ENCODE results near the gene HMGN4.
"Not testable (repeated sequence)": the region's sequence is repeated elsewhere in the genome, so short reads cannot be mapped to it uniquely, and the experiment has no call there.

HMGN4 gene

DNA sequence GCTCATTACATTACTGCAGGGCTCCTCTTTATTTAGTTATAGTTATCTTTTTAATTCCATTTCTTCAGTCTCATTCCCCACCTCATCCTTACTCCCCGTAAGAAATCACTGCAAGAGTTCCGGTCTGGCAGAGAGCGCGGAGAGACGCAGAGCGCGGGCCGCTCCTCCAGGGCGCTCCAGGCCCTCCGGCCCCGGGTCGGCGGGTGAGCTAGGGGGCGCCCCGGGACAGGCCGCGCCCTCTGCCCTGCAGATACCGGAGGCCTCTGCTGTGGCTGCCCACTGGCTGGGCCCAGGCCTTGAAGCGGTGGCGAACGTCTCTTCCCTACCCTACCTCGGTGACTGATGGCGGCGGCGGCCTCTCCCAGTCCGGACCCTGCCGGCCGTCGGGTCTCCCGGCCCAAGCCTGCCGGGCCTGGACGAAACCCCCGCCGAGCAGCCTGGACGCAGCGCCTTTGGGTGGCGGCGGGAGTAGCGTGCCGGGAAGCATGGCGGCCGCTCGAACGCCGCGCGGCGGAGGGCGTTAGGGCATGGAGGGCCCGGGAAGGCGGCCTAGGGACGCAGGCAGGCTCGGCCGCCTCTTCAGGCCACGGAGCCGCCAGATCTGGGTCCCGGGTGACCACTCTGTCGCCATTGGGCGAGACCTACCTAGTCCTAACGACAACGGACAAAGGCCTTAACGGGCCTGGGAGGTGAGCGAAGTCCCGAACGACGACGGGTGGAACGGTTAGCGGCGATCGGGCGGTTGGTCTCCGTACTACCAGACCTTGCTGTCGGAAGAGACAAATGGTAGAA, 16.4 kb upstream of the HMGN4 start:
- Histone ChIP-seq H3K36me3 (ENCODE audit: control insufficient read depth in 5 of 5, insufficient read depth in 5 of 5, low read length in 5 of 5) (no peaks in the 10 kb centered on the region), H3K4me3 (ENCODE audit: low read depth in 1 of 5, low read length in 5 of 5) (peak overlapping the region; percentile 71 to 87 (median 80)), H3K27ac (ENCODE audit: low read depth, low read length) (peak overlapping the region; percentile 90), H3K9me3 (ENCODE audit: control insufficient read depth in 5 of 5, low read length in 5 of 5) (no peaks in the 10 kb centered on the region), H3K27me3 (ENCODE audit: control insufficient read depth in 5 of 5, insufficient read depth in 4 of 5, low read length in 5 of 5) (no peaks in the 10 kb centered on the region), H3K9ac (ENCODE audit: low read length in 5 of 5) (peak overlapping the region; percentile 56 to 93 (median 80)), H3K4me1 (ENCODE audit: control insufficient read depth in 5 of 5, insufficient read depth in 5 of 5, low read length in 5 of 5) (peaks cover 3 to 25% (median 19%) of the 10 kb centered on the region in 5 donors)

DNA sequence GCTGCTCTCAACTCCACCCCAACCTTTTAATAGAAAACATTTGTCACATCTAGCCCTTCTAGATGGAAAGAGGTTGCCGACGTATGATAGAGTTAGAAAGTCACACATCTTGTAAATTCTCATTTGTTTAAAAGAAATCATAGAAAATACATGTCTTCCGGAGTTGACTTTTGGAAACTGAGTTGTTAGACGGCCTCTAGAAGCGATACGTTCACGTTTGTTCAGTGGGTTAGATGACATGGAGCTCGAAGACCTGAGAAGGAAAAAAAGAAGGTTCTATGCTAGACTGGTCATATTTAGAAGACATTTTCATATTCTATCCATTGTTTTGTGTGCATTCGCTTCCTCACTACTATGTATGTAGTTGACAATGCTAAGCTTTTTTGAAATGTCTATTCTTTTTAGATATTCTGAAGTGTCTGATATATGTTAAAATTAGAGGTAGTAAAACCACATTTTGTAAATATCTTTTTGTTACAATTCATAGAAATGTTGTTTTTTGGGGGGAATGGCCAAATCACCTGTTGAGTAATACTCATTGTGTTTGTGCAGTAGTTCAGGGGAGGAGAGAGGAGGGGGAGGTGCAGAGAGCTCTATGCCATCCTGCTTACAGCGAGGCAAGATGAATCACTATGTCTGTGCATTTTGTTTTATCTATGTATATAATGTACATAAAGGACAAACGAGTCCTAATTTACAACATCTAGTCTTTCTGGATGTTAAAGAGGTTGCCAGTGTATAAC, 15.5 kb upstream of the HMGN4 start:
- H3K27me3 ChIP-seq (ENCODE audit: control insufficient read depth in 5 of 5, insufficient read depth in 4 of 5, low read length in 5 of 5); H3K9me3 ChIP-seq (ENCODE audit: control insufficient read depth in 5 of 5, low read length in 5 of 5); H3K36me3 ChIP-seq (ENCODE audit: control insufficient read depth in 5 of 5, insufficient read depth in 5 of 5, low read length in 5 of 5): not testable (repeated sequence)
- Histone ChIP-seq H3K9ac (ENCODE audit: low read length in 5 of 5) (peak overlapping the region in 3 of 5 donors; percentile 73 to 93 (median 80)), H3K4me3 (ENCODE audit: low read depth in 1 of 5, low read length in 5 of 5) (peak overlapping the region; percentile 64 to 87 (median 74)), H3K27ac (ENCODE audit: low read depth, low read length) (peak overlapping the region; percentile 90), H3K4me1 (ENCODE audit: control insufficient read depth in 5 of 5, insufficient read depth in 5 of 5, low read length in 5 of 5) (peaks cover 3 to 25% (median 19%) of the 10 kb centered on the region in 5 donors)

GRCh38 chr6:26524314-26524713, 13.9 kb upstream of the HMGN4 start:
- H3K27me3 ChIP-seq (ENCODE audit: control insufficient read depth in 5 of 5, insufficient read depth in 4 of 5, low read length in 5 of 5); H3K4me3 ChIP-seq (ENCODE audit: low read depth in 1 of 5, low read length in 5 of 5); H3K9me3 ChIP-seq (ENCODE audit: control insufficient read depth in 5 of 5, low read length in 5 of 5); H3K36me3 ChIP-seq (ENCODE audit: control insufficient read depth in 5 of 5, insufficient read depth in 5 of 5, low read length in 5 of 5); H3K27ac ChIP-seq (ENCODE audit: low read depth, low read length); H3K9ac ChIP-seq (ENCODE audit: low read length in 5 of 5): not testable (repeated sequence)
- peaks cover 3 to 25% (median 19%) of the 10 kb centered on the region in 5 donors for H3K4me1 ChIP-seq (ENCODE audit: control insufficient read depth in 5 of 5, insufficient read depth in 5 of 5, low read length in 5 of 5)

GRCh38 chr6:26524722-26525370, 13.3 kb upstream of the HMGN4 start:
- H3K36me3 ChIP-seq (ENCODE audit: control insufficient read depth in 5 of 5, insufficient read depth in 5 of 5, low read length in 5 of 5), result no peaks in the 10 kb centered on the region
- H3K9ac ChIP-seq (ENCODE audit: low read length in 5 of 5), result no peak overlapping the region
- H3K27me3 ChIP-seq (ENCODE audit: control insufficient read depth in 5 of 5, insufficient read depth in 4 of 5, low read length in 5 of 5), result no peaks in the 10 kb centered on the region
- H3K27ac ChIP-seq (ENCODE audit: low read depth, low read length), result no peak overlapping the region
- no peaks in the 10 kb centered on the region for H3K9me3 ChIP-seq (ENCODE audit: control insufficient read depth in 5 of 5, low read length in 5 of 5)
- peaks cover 3 to 25% (median 19%) of the 10 kb centered on the region in 5 donors for H3K4me1 ChIP-seq (ENCODE audit: control insufficient read depth in 5 of 5, insufficient read depth in 5 of 5, low read length in 5 of 5)
- H3K4me3 ChIP-seq (ENCODE audit: low read depth in 1 of 5, low read length in 5 of 5), result no peak overlapping the region

DNA sequence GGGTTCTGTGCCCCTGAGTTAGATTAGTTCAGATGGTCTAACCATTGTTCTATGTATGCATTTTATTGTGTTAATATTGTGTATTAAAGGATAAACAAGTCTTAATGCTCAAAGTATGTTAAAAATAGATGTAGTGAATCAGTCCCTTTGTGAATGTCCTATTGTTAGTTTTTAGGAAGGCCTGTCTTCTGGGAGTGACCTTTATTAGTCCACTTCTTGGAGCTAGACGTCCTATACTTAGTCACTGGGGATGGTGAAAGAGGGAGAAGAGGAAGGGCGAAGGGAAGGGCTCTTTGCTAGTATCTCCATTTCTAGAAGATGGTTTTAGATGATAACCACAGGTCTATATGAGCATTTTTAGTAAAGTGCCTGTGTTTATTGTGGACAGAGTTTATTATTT, 12.3 kb upstream of the HMGN4 start:
- Histone ChIP-seq H3K27me3 (ENCODE audit: control insufficient read depth in 5 of 5, insufficient read depth in 4 of 5, low read length in 5 of 5) (no peaks in the 10 kb centered on the region), H3K4me3 (ENCODE audit: low read depth in 1 of 5, low read length in 5 of 5) (no peak overlapping the region), H3K4me1 (ENCODE audit: control insufficient read depth in 5 of 5, insufficient read depth in 5 of 5, low read length in 5 of 5) (peaks cover 0 to 20% (median 13%) of the 10 kb centered on the region in 5 donors), H3K36me3 (ENCODE audit: control insufficient read depth in 5 of 5, insufficient read depth in 5 of 5, low read length in 5 of 5) (no peaks in the 10 kb centered on the region), H3K9me3 (ENCODE audit: control insufficient read depth in 5 of 5, low read length in 5 of 5) (no peaks in the 10 kb centered on the region), H3K27ac (ENCODE audit: low read depth, low read length) (no peak overlapping the region), H3K9ac (ENCODE audit: low read length in 5 of 5) (no peak overlapping the region)

DNA sequence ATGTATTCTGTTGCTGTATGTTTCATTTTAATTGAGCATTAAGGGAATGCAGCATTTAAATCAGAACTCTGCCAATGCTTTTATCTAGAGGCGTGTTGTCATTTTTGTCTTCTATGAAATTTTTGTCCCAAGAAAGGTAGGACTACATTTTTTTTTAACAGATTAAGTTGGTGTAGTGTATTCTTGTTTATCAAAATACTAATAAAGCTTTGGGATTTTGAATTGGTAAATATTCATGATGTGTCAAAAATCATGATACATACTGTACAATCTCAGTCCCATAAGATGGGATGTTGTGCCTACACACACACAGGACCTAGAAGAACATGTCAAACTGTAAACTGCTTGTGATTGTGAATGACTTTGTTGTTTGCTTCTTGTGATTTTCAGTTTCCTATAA, 11.2 kb upstream of the HMGN4 start:
- Histone ChIP-seq H3K27me3 (ENCODE audit: control insufficient read depth in 5 of 5, insufficient read depth in 4 of 5, low read length in 5 of 5) (no peaks in the 10 kb centered on the region), H3K4me3 (ENCODE audit: low read depth in 1 of 5, low read length in 5 of 5) (no peak overlapping the region), H3K36me3 (ENCODE audit: control insufficient read depth in 5 of 5, insufficient read depth in 5 of 5, low read length in 5 of 5) (no peaks in the 10 kb centered on the region), H3K27ac (ENCODE audit: low read depth, low read length) (no peak overlapping the region), H3K9ac (ENCODE audit: low read length in 5 of 5) (no peak overlapping the region), H3K4me1 (ENCODE audit: control insufficient read depth in 5 of 5, insufficient read depth in 5 of 5, low read length in 5 of 5) (peaks cover 0 to 15% (median 13%) of the 10 kb centered on the region in 5 donors), H3K9me3 (ENCODE audit: control insufficient read depth in 5 of 5, low read length in 5 of 5) (no peaks in the 10 kb centered on the region)

DNA sequence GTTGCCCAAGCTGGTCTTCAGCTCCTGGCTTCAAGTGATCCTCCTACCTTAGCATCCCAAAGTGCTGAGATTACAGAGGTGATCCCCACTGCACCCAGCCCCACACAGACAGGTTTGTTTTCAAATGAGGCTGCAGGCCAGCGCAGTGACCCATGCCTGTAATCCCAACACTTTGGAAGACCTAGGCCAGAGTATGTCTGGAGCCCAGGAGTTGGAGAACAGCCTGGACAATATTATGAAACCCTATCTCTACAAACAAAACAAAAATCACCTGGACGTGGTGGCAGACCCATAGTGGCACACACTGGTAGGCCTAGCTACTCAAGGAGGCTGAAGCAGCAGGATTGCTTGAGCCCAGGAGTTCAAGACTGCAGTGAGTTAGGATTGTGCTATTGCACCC, 8.0 kb upstream of the HMGN4 start:
- no peak overlapping the region for H3K4me3 ChIP-seq (ENCODE audit: low read depth in 1 of 5, low read length in 5 of 5)
- no peaks in the 10 kb centered on the region for H3K9me3 ChIP-seq (ENCODE audit: control insufficient read depth in 5 of 5, low read length in 5 of 5)
- no peak overlapping the region for H3K27ac ChIP-seq (ENCODE audit: low read depth, low read length)
- no peaks in the 10 kb centered on the region for H3K27me3 ChIP-seq (ENCODE audit: control insufficient read depth in 5 of 5, insufficient read depth in 4 of 5, low read length in 5 of 5)
- H3K4me1 ChIP-seq (ENCODE audit: control insufficient read depth in 5 of 5, insufficient read depth in 5 of 5, low read length in 5 of 5), result peaks cover 0 to 14% (median 4%) of the 10 kb centered on the region in 5 donors
- no peaks in the 10 kb centered on the region for H3K36me3 ChIP-seq (ENCODE audit: control insufficient read depth in 5 of 5, insufficient read depth in 5 of 5, low read length in 5 of 5)
- no peak overlapping the region for H3K9ac ChIP-seq (ENCODE audit: low read length in 5 of 5)

DNA sequence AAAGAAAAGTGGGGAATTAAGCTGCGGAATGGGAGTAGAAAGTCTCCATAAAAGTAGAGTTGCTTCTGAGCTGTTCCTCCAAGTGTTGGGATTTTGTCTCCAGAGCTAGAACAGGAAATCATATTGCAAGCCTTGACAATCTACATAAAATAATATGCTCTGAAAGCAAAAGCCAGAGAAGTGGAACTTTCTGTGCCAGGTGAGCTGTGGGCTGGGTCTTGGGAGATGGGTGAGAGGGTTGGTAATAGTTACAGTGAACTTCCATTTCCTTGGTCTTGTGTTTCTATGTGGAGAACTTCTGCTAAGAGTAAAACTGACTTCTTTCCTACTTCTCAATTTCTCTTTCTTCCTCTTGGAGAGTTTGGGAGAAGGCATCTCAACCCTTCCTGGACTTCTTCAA, 6.3 kb upstream of the HMGN4 start:
- Histone ChIP-seq H3K36me3 (ENCODE audit: control insufficient read depth in 5 of 5, insufficient read depth in 5 of 5, low read length in 5 of 5) (no peaks in the 10 kb centered on the region), H3K4me1 (ENCODE audit: control insufficient read depth in 5 of 5, insufficient read depth in 5 of 5, low read length in 5 of 5) (peaks cover 3 to 22% (median 13%) of the 10 kb centered on the region in 5 donors), H3K4me3 (ENCODE audit: low read depth in 1 of 5, low read length in 5 of 5) (no peak overlapping the region), H3K27ac (ENCODE audit: low read depth, low read length) (no peak overlapping the region), H3K27me3 (ENCODE audit: control insufficient read depth in 5 of 5, insufficient read depth in 4 of 5, low read length in 5 of 5) (no peaks in the 10 kb centered on the region), H3K9ac (ENCODE audit: low read length in 5 of 5) (no peak overlapping the region), H3K9me3 (ENCODE audit: control insufficient read depth in 5 of 5, low read length in 5 of 5) (no peaks in the 10 kb centered on the region)

DNA sequence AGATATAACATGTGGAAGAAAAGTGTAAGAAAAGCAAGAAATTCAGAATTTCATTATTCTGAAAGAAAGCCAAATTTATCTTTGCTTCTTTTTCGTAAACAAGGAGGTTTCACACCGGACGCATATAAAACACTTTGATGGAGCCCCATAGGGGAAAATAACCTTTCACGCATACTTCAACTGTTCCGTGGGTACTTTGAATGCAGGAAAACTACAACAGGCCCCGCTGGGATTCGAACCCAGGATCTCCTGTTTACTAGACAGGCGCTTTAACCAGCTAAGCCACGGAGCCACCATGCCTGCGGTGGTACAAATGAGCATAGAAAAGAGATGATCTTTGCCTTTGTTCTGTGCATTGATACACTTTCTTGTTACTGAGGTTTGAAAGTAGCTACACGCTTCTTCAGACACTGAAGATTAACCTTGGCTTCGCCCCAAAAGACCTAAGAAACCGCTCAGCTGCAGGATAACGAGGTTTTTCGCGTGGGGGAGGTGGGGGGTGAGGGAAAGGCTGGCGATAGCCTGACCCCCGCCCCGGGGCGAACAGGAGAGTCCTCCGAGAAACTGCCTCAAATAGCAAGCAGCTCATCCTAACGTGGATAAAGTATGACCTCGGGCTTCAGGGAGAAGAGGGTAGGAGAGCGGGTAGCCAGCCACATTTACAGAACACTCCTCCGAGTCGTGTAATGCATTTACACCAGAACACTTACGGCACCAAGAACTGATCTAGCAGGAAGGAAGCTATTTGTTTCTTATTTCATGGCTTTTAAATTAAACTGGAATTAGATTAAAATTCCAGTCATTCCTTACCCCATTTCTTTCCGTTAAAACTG, 5.3 kb upstream of the HMGN4 start:
- Histone ChIP-seq H3K4me3 (ENCODE audit: low read depth in 1 of 5, low read length in 5 of 5) (peak overlapping the region; percentile 72 to 89 (median 79)), H3K9me3 (ENCODE audit: control insufficient read depth in 5 of 5, low read length in 5 of 5) (no peaks in the 10 kb centered on the region), H3K9ac (ENCODE audit: low read length in 5 of 5) (peak overlapping the region; percentile 21 to 82 (median 68)), H3K27ac (ENCODE audit: low read depth, low read length) (peak overlapping the region; percentile 51), H3K4me1 (ENCODE audit: control insufficient read depth in 5 of 5, insufficient read depth in 5 of 5, low read length in 5 of 5) (peaks cover 8 to 29% (median 14%) of the 10 kb centered on the region in 5 donors), H3K27me3 (ENCODE audit: control insufficient read depth in 5 of 5, insufficient read depth in 4 of 5, low read length in 5 of 5) (no peaks in the 10 kb centered on the region), H3K36me3 (ENCODE audit: control insufficient read depth in 5 of 5, insufficient read depth in 5 of 5, low read length in 5 of 5) (no peaks in the 10 kb centered on the region)

Data from subcutaneous abdominal adipose tissue (tissue), 5 donors.